ENCODE results near the gene INHBA. TPM values are rescaled to one million over a fixed set of nuclear protein-coding genes. Genes with fewer than 3 reads are reported as not detected.

Gene INHBA
- total and polyA plus RNA-seq, 2 experiments from 2014 or later = 0.94 to 1.3 TPM

DNA sequence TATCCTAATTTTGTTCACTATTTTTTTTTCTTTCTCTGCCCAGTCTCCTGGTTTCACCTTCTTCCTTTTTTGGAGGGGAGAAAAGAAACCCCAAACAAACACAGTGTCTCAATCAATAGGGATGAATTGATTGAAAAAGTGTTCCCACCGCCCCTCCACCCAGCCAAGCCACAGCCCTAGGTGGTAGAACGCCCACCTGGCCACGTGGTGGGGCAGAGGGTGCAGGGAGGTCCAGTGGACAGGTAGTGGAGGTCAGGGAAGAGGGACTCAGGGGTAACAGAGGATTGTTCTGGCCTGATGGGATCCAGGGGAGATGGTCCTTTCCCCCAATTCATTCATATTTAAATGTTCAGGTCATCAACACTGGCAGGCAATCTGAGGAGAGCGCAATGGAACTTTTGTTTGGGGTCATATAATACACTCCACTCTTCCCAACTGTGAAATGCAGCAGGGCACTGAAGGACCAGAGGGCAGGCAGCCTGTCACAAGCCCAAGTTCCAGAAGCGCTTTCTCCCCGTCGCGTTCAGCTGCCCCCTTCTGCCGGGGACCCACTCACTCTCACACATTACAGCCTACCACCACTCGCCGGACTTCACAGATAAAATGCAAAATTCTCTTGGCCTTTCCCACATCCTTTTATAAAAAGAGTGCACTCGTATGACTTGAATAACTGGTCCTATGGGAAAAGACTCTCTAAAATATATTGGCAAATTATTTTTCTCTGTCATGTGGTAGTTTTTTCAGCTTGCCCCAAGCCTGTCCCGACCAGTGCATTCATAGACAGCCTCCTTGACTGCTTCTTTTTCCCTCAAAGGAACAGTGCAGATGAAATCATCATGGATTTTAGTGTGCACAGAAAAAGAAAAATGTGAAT is 1.6 kb downstream of the INHBA start:
- Histone ChIP-seq H3K27me3 (ENCODE audit: insufficient read depth) (peaks cover 18% of the 10 kb centered on the region), H3K4me2 (peak overlapping the region; percentile 91), H3K9me2 (ENCODE audit: insufficient read depth) (no peaks in the 10 kb centered on the region), H3K36me3 (ENCODE audit: insufficient read depth) (no peaks in the 10 kb centered on the region), H3K27ac (ENCODE audit: low read depth) (no peak overlapping the region), H3K79me2 (replicated peaks; ENCODE audit: insufficient read depth) (0 out of 2 replicates have a peak, but pooled peaks cover 10% of the 10 kb centered on the region), H3K4me1 (ENCODE audit: insufficient read depth) (peaks cover 73% of the 10 kb centered on the region), H3K4me3 (peak overlapping the region; percentile 69), H2AFZ (peak overlapping the region; percentile 57), H4K20me1 (replicated peaks; ENCODE audit: insufficient read depth) (no peaks in the 10 kb centered on the region), H3F3A (replicated peaks; ENCODE audit: low read depth) (peaks cover 7% of the 10 kb centered on the region; the same call in 1 of the 2 replicates)
- Mint-ChIP-seq H3K4me1 (peaks cover 73% of the 10 kb centered on the region), H3K36me3 (ENCODE audit: low read depth) (no peaks in the 10 kb centered on the region), H3K4me3 (peak overlapping the region; percentile 78), H3K27me3 (ENCODE audit: insufficient read depth, low read depth, poor library complexity) (peaks cover 21% of the 10 kb centered on the region), H3K9me3 (no peaks in the 10 kb centered on the region), H3K27ac (no peak overlapping the region)
- ATAC-seq (no peak), DNase-seq (ENCODE audit: low spot score) (no peak)
- TF ChIP-seq, protein P1, sequence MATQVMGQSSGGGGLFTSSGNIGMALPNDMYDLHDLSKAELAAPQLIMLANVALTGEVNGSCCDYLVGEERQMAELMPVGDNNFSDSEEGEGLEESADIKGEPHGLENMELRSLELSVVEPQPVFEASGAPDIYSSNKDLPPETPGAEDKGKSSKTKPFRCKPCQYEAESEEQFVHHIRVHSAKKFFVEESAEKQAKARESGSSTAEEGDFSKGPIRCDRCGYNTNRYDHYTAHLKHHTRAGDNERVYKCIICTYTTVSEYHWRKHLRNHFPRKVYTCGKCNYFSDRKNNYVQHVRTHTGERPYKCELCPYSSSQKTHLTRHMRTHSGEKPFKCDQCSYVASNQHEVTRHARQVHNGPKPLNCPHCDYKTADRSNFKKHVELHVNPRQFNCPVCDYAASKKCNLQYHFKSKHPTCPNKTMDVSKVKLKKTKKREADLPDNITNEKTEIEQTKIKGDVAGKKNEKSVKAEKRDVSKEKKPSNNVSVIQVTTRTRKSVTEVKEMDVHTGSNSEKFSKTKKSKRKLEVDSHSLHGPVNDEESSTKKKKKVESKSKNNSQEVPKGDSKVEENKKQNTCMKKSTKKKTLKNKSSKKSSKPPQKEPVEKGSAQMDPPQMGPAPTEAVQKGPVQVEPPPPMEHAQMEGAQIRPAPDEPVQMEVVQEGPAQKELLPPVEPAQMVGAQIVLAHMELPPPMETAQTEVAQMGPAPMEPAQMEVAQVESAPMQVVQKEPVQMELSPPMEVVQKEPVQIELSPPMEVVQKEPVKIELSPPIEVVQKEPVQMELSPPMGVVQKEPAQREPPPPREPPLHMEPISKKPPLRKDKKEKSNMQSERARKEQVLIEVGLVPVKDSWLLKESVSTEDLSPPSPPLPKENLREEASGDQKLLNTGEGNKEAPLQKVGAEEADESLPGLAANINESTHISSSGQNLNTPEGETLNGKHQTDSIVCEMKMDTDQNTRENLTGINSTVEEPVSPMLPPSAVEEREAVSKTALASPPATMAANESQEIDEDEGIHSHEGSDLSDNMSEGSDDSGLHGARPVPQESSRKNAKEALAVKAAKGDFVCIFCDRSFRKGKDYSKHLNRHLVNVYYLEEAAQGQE (IDR thresholded peaks at IDR 0.05; ENCODE audit: unreplicated experiment) = no peak
- TF ChIP-seq, protein P2, sequence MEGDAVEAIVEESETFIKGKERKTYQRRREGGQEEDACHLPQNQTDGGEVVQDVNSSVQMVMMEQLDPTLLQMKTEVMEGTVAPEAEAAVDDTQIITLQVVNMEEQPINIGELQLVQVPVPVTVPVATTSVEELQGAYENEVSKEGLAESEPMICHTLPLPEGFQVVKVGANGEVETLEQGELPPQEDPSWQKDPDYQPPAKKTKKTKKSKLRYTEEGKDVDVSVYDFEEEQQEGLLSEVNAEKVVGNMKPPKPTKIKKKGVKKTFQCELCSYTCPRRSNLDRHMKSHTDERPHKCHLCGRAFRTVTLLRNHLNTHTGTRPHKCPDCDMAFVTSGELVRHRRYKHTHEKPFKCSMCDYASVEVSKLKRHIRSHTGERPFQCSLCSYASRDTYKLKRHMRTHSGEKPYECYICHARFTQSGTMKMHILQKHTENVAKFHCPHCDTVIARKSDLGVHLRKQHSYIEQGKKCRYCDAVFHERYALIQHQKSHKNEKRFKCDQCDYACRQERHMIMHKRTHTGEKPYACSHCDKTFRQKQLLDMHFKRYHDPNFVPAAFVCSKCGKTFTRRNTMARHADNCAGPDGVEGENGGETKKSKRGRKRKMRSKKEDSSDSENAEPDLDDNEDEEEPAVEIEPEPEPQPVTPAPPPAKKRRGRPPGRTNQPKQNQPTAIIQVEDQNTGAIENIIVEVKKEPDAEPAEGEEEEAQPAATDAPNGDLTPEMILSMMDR (conservative IDR thresholded peaks at IDR 0.05; ENCODE audit: low read depth in 2 of 2) = no peak; a peak in 1 of 4 replicates
- TF ChIP-seq JUNB (IDR thresholded peaks at IDR 0.05; ENCODE audit: unreplicated experiment) (no peak), CREB1 (CRISPR knock-in tag; IDR thresholded peaks at IDR 0.05; ENCODE audit: low read depth) (no peak), ZNF114 (CRISPR knock-in tag; IDR thresholded peaks at IDR 0.05) (no peak), NANOG (IDR thresholded peaks at IDR 0.05; ENCODE audit: borderline replicate concordance) (no peak), STAT1 (IDR thresholded peaks at IDR 0.05; ENCODE audit: unreplicated experiment) (no peak), EZH2phosphoT487 (IDR thresholded peaks at IDR 0.05; ENCODE audit: unreplicated experiment) (no peak)
- TF ChIP-seq, protein P3, sequence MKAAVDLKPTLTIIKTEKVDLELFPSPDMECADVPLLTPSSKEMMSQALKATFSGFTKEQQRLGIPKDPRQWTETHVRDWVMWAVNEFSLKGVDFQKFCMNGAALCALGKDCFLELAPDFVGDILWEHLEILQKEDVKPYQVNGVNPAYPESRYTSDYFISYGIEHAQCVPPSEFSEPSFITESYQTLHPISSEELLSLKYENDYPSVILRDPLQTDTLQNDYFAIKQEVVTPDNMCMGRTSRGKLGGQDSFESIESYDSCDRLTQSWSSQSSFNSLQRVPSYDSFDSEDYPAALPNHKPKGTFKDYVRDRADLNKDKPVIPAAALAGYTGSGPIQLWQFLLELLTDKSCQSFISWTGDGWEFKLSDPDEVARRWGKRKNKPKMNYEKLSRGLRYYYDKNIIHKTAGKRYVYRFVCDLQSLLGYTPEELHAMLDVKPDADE (IDR thresholded peaks at IDR 0.05) = no peak
